Effector memory CD8-positive, alpha-beta T cell (primary cell): ENCODE data around the gene PRCC.
A peak's percentile ranks its signal among the peaks of the same experiment; 100 is the strongest.

Experiments
- ATAC-seq: fragments of 150-1000 bp; cut with Tn5 transposase; replicated peaks from 2 replicates; pipeline ENCODE4 v1.10.0; 2021; ENCODE audit warnings: mild to moderate bottlenecking, moderate library complexity
- DNase-seq, 3 experiments: peaks; one replicate each; pipeline ENCODE4 v3.0.0; 2021
- H3K27ac Mint-ChIP-seq, 2 donors: one replicate each; pipeline ENCODE4 v1.8.0; 2022; ENCODE audit warnings: mild to moderate bottlenecking in 2 of 2, mixed read lengths in 2 of 2, moderate library complexity in 2 of 2
- H3K27me3 Mint-ChIP-seq, 2 donors: one replicate each; pipeline ENCODE4 v1.8.0; 2022; ENCODE audit warnings: mixed read lengths in 2 of 2
- H3K36me3 Mint-ChIP-seq: one replicate; pipeline ENCODE4 v1.8.0; 2022; ENCODE audit warnings: mild to moderate bottlenecking, moderate library complexity, mixed read lengths; ENCODE audit not compliant: insufficient read depth
- H3K4me1 Mint-ChIP-seq, 2 donors: one replicate each; pipeline ENCODE4 v1.8.0; 2022; ENCODE audit warnings: low read depth in 2 of 2, mixed read lengths in 2 of 2
- H3K4me3 Mint-ChIP-seq, 2 donors: one replicate each; pipeline ENCODE4 v1.8.0; 2022; ENCODE audit warnings: mild to moderate bottlenecking in 2 of 2, mixed read lengths in 2 of 2, moderate library complexity in 2 of 2
- H3K9me3 Mint-ChIP-seq, 2 donors: one replicate each; pipeline ENCODE4 v1.8.0; 2022; ENCODE audit warnings: mixed read lengths in 2 of 2

The PRCC gene

GRCh38 chr1:156785458-156785857 is 18.1 kb downstream of the PRCC start:
- H3K27ac Mint-ChIP-seq, result no peak overlapping the region
- H3K9me3 Mint-ChIP-seq, result no peaks in the 10 kb centered on the region
- no peak for DNase-seq
- peaks cover 64% of the 10 kb centered on the region for H3K36me3 Mint-ChIP-seq
- H3K27me3 Mint-ChIP-seq, result no peaks in the 10 kb centered on the region
- peaks cover 9 to 20% of the 10 kb centered on the region in 2 donors for H3K4me1 Mint-ChIP-seq
- ATAC-seq, result no peak
- H3K4me3 Mint-ChIP-seq, result no peak overlapping the region

GRCh38 chr1:156786640-156787039 is 19.3 kb downstream of the PRCC start:
- Mint-ChIP-seq H3K9me3 (no peaks in the 10 kb centered on the region), H3K4me1 (peaks cover 3 to 12% of the 10 kb centered on the region in 2 donors), H3K4me3 (no peak overlapping the region), H3K27ac (no peak overlapping the region), H3K36me3 (peaks cover 65% of the 10 kb centered on the region), H3K27me3 (no peaks in the 10 kb centered on the region)
- ATAC-seq (no peak), DNase-seq (no peak)

- ATAC-seq, result no peak
- Mint-ChIP-seq H3K36me3 (peaks cover 71% of the 10 kb centered on the region), H3K27me3 (no peaks in the 10 kb centered on the region), H3K9me3 (no peaks in the 10 kb centered on the region), H3K27ac (no peak overlapping the region), H3K4me1 (peaks cover 2 to 8% of the 10 kb centered on the region in 2 donors), H3K4me3 (no peak overlapping the region)
- no peak for DNase-seq
These were observed 20.8 kb downstream of the PRCC start for GRCh38 chr1:156788136-156788535.

- ATAC-seq, result no peak
- Mint-ChIP-seq H3K27ac (peak overlapping the region; percentile 45 to 73), H3K36me3 (peaks cover 75% of the 10 kb centered on the region), H3K4me3 (no peak overlapping the region), H3K9me3 (no peaks in the 10 kb centered on the region), H3K27me3 (no peaks in the 10 kb centered on the region), H3K4me1 (peaks cover 2 to 8% of the 10 kb centered on the region in 2 donors)
- no peak for DNase-seq
These were observed 22.4 kb downstream of the PRCC start for GRCh38 chr1:156789621-156790318.

GRCh38 chr1:156794506-156795373 is 27.4 kb downstream of the PRCC start:
- DNase-seq (no peak), ATAC-seq (no peak)
- H3K4me3 Mint-ChIP-seq, result no peak overlapping the region
- peaks cover 75% of the 10 kb centered on the region for H3K36me3 Mint-ChIP-seq
- peak overlapping the region in 1 of 2 donors; percentile 67 for H3K27ac Mint-ChIP-seq
- H3K9me3 Mint-ChIP-seq, result no peaks in the 10 kb centered on the region
- no peaks in the 10 kb centered on the region for H3K27me3 Mint-ChIP-seq
- peaks cover 0 to 2% of the 10 kb centered on the region in 2 donors for H3K4me1 Mint-ChIP-seq

GRCh38 chr1:156795374-156795733 is 28.0 kb downstream of the PRCC start:
- no peaks in the 10 kb centered on the region for H3K27me3 Mint-ChIP-seq
- peaks cover 77% of the 10 kb centered on the region for H3K36me3 Mint-ChIP-seq
- no peak overlapping the region for H3K4me3 Mint-ChIP-seq
- DNase-seq, result no peak
- ATAC-seq, result no peak
- peak overlapping the region in 1 of 2 donors; percentile 67 for H3K27ac Mint-ChIP-seq
- H3K4me1 Mint-ChIP-seq, result peaks cover 0 to 2% of the 10 kb centered on the region in 2 donors
- H3K9me3 Mint-ChIP-seq, result no peaks in the 10 kb centered on the region

- no peak overlapping the region for H3K27ac Mint-ChIP-seq
- H3K4me1 Mint-ChIP-seq, result peaks cover 2% of the 10 kb centered on the region in 2 donors
- ATAC-seq (no peak), DNase-seq (no peak)
- H3K27me3 Mint-ChIP-seq, result no peaks in the 10 kb centered on the region
- H3K4me3 Mint-ChIP-seq, result no peak overlapping the region
- H3K9me3 Mint-ChIP-seq, result no peaks in the 10 kb centered on the region
- peaks cover 81% of the 10 kb centered on the region for H3K36me3 Mint-ChIP-seq
These were observed 28.5 kb downstream of the PRCC start for GRCh38 chr1:156795787-156796186.

- ATAC-seq (no peak), DNase-seq (no peak)
- Mint-ChIP-seq H3K36me3 (peaks cover 82% of the 10 kb centered on the region), H3K27ac (peak overlapping the region in 1 of 2 donors; percentile 1), H3K9me3 (no peaks in the 10 kb centered on the region), H3K27me3 (no peaks in the 10 kb centered on the region), H3K4me3 (no peak overlapping the region), H3K4me1 (peaks cover 8 to 9% of the 10 kb centered on the region in 2 donors)
These were observed 29.2 kb downstream of the PRCC start for GRCh38 chr1:156796340-156797097.

- Mint-ChIP-seq H3K9me3 (no peaks in the 10 kb centered on the region), H3K36me3 (peaks cover 83% of the 10 kb centered on the region), H3K4me1 (peaks cover 14 to 17% of the 10 kb centered on the region in 2 donors), H3K27ac (no peak overlapping the region), H3K4me3 (no peak overlapping the region), H3K27me3 (no peaks in the 10 kb centered on the region)
- peak; percentile 58 to 69 (median 63) for DNase-seq
- peak; percentile 67 for ATAC-seq
These were observed 30.0 kb downstream of the PRCC start for GRCh38 chr1:156797212-156797871.

- Mint-ChIP-seq H3K4me1 (peaks cover 30 to 33% of the 10 kb centered on the region in 2 donors), H3K36me3 (peaks cover 86% of the 10 kb centered on the region), H3K4me3 (peak overlapping the region; percentile 20 to 27), H3K27me3 (no peaks in the 10 kb centered on the region), H3K9me3 (no peaks in the 10 kb centered on the region), H3K27ac (peak overlapping the region; percentile 93 to 94)
- ATAC-seq, result peak; percentile 64
- no peak for DNase-seq
These were observed 34.2 kb downstream of the PRCC start for GRCh38 chr1:156801409-156802121.

GRCh38 chr1:156802421-156802935 is 35.1 kb downstream of the PRCC start:
- Mint-ChIP-seq H3K36me3 (peaks cover 92% of the 10 kb centered on the region), H3K27ac (peak overlapping the region; percentile 85 to 94), H3K4me3 (no peak overlapping the region), H3K9me3 (no peaks in the 10 kb centered on the region), H3K4me1 (peaks cover 36 to 37% of the 10 kb centered on the region in 2 donors), H3K27me3 (no peaks in the 10 kb centered on the region)
- ATAC-seq (no peak), DNase-seq (no peak)

- Mint-ChIP-seq H3K36me3 (peaks cover 96% of the 10 kb centered on the region), H3K9me3 (no peaks in the 10 kb centered on the region), H3K4me1 (peaks cover 44 to 45% of the 10 kb centered on the region in 2 donors), H3K27ac (peak overlapping the region; percentile 85 to 94), H3K27me3 (no peaks in the 10 kb centered on the region), H3K4me3 (no peak overlapping the region)
- ATAC-seq (no peak), DNase-seq (no peak)
These were observed 35.9 kb downstream of the PRCC start for GRCh38 chr1:156803086-156803851.
